SK-N-SH (cell line): Measurements from ENCODE around the gene BCAS3. TPM values are rescaled to one million over a fixed set of nuclear protein-coding genes. Genes with fewer than 3 reads are reported as not detected.

ENCODE experiments used
- CTCF ChIA-PET: fragments of 300-600, 350-600 bp; formaldehyde crosslinking; extraction: SDS; loops from one replicate; lab custom pipeline; 2021; lab: Yijun Ruan, JAX
- POLR2A ChIA-PET: fragments of 350-600 bp; sonication (Branson Sonifier 250); formaldehyde crosslinking; extraction: SDS; loops from one replicate; lab custom pipeline; 2020; ENCODE audit warnings: antibody characterized with exemption, inconsistent platforms; lab: Yijun Ruan, JAX
- DNase-seq: peaks from one replicate; pipeline ENCODE4 v3.0.0; 2012
- H2AFZ ChIP-seq: fragments of 200-600 bp; sonication (generic); 2 replicates; pipeline ENCODE4 v1.8.1; 2016; ENCODE audit warnings: antibody characterized with exemption, mild to moderate bottlenecking, low read depth
- H3F3A ChIP-seq: fragments of 200-600 bp; sonication (generic); replicated peaks from 2 replicates; pipeline ENCODE3; 2016; ENCODE audit warnings: antibody characterized with exemption, mild to moderate bottlenecking; ENCODE audit not compliant: insufficient read depth
- H3K27ac ChIP-seq, 2 experiments: fragments of 200-500 bp in 1 of 2; fragments of 200-600 bp in 1 of 2; sonication (Bioruptor generic) in 1 of 2; sonication (generic), shearing (Covaris generic) in 1 of 2; 2 replicates each; pipeline versions ENCODE4 v1.5.1 to v1.6.1; 2014 to 2016; ENCODE audit warnings: low read depth in 2 of 2, inconsistent platforms in 1 of 2, low read length in 1 of 2, mild to moderate bottlenecking in 1 of 2, mixed read lengths in 1 of 2
- H3K27me3 ChIP-seq: fragments of 200-600 bp; sonication (generic), shearing (Covaris generic); 2 replicates; pipeline ENCODE4 v1.6.1; 2016; ENCODE audit warnings: mixed run types; ENCODE audit not compliant: insufficient read depth
- H3K36me3 ChIP-seq, 2 experiments: fragments of 200-500 bp in 1 of 2; fragments of 200-600 bp in 1 of 2; sonication (Bioruptor generic) in 1 of 2; sonication (generic) in 1 of 2; replicated peaks in 1 of 2; 2 replicates each; pipeline versions ENCODE3 to v1.5.1; 2014 to 2016; ENCODE audit warnings: low read length in 1 of 2, mild to moderate bottlenecking in 1 of 2; ENCODE audit not compliant: insufficient read depth in 2 of 2, control insufficient read depth in 1 of 2
- H3K4me1 ChIP-seq, 2 experiments: fragments of 200-500 bp in 1 of 2; fragments of 200-600 bp in 1 of 2; sonication (Bioruptor generic) in 1 of 2; sonication (generic), shearing (Covaris generic) in 1 of 2; 2 replicates each; pipeline versions ENCODE4 v1.5.1 to v1.6.1; 2014 to 2016; ENCODE audit warnings: low read depth in 1 of 2, low read length in 1 of 2, mixed run types in 1 of 2; ENCODE audit not compliant: insufficient read depth in 2 of 2, control insufficient read depth in 1 of 2
- H3K4me2 ChIP-seq: fragments of 200-600 bp; sonication (generic), shearing (Covaris generic); 2 replicates; pipeline ENCODE4 v1.6.1; 2017; ENCODE audit warnings: mixed run types
- H3K4me3 ChIP-seq, 2 experiments: fragments of 200-500 bp in 1 of 2; fragments of 200-600 bp in 1 of 2; sonication (Bioruptor generic) in 1 of 2; sonication (generic), shearing (Covaris generic) in 1 of 2; 2 replicates each; pipeline versions ENCODE4 v1.5.1 to v1.8.1; 2014 to 2016; ENCODE audit warnings: low read depth in 2 of 2, inconsistent platforms in 1 of 2, low read length in 1 of 2, mild to moderate bottlenecking in 1 of 2, mixed read lengths in 1 of 2, moderate library complexity in 1 of 2
- H3K79me2 ChIP-seq: fragments of 200-600 bp; sonication (generic); 2 replicates; pipeline ENCODE4 v1.8.1; 2017; ENCODE audit warnings: mild to moderate bottlenecking; ENCODE audit not compliant: insufficient read depth
- H3K9ac ChIP-seq: fragments of 200-600 bp; sonication (generic); 2 replicates; pipeline ENCODE4 v1.6.1; 2017; ENCODE audit warnings: mixed run types
- H3K9me2 ChIP-seq: fragments of 200-600 bp; sonication (generic); 2 replicates; pipeline ENCODE4 v1.6.1; 2017; ENCODE audit warnings: mixed run types
- H3K9me3 ChIP-seq: fragments of 200-600 bp; sonication (generic); 2 replicates; pipeline ENCODE4 v1.6.1; 2017; ENCODE audit warnings: mixed run types, mild to moderate bottlenecking, moderate library complexity
- H4K20me1 ChIP-seq: fragments of 200-600 bp; sonication (generic); 2 replicates; pipeline ENCODE4 v1.6.1; 2017; ENCODE audit warnings: mild to moderate bottlenecking, mixed run types; ENCODE audit not compliant: insufficient read depth
- FOSL2 ChIP-seq: IDR thresholded peaks from 2 replicates; pipeline ENCODE4 v1.4.0; 2012; ENCODE audit warnings: low read depth, mild to moderate bottlenecking, moderate library complexity, borderline replicate concordance
- FOXJ3 ChIP-seq: sonication (generic); formaldehyde crosslinking; IDR thresholded peaks from 2 replicates; pipeline ENCODE4 v1.5.1; 2020; ENCODE audit warnings: mild to moderate bottlenecking, missing genetic modification reagents
- GABPA ChIP-seq: IDR thresholded peaks from 2 replicates; pipeline ENCODE4 v1.4.0; 2012; ENCODE audit warnings: low read depth, mild to moderate bottlenecking
- MEF2A ChIP-seq: IDR thresholded peaks from 2 replicates; pipeline ENCODE4 v1.4.0; 2012; ENCODE audit warnings: low read depth, borderline replicate concordance
- NFIC ChIP-seq: IDR thresholded peaks from 2 replicates; pipeline ENCODE4 v1.4.0; 2012; ENCODE audit warnings: borderline replicate concordance
- SIN3A ChIP-seq: IDR thresholded peaks from 2 replicates; pipeline ENCODE4 v1.6.1; 2012; ENCODE audit warnings: low read depth, mild to moderate bottlenecking, low read length, moderate library complexity, borderline replicate concordance
- SMC3 ChIP-seq: IDR thresholded peaks from 2 replicates; pipeline ENCODE4 v1.6.1; 2012; ENCODE audit warnings: low read depth, low read length, improper control_type of control experiment
- TAF1 ChIP-seq: IDR thresholded peaks from 2 replicates; pipeline ENCODE4 v1.6.1; 2012; ENCODE audit warnings: low read depth, mild to moderate bottlenecking, low read length, moderate library complexity, borderline replicate concordance
- YY1 ChIP-seq: IDR thresholded peaks from 2 replicates; pipeline ENCODE4 v1.4.0; 2012; ENCODE audit warnings: low read depth, mild to moderate bottlenecking
- WGBS: methylation state at CpG from one replicate; pipeline ENCODE4 v1.1.6; 2017; ENCODE audit warnings: low lambda C conversion rate; 5-methylcytosine and 5-hydroxymethylcytosine counted together
- polyA plus RNA-seq, 3 experiments: library from polyadenylated mRNA; depleted of rRNA; stranded (reverse); fragments of >200 nt; gene quantifications; 2 replicates each; pipeline ENCODE4 v1.2.3, GENCODE V29; 2012
- TF ChIP-seq, protein P1 (sequence below): IDR thresholded peaks from 2 replicates; pipeline ENCODE4 v1.4.0; 2012; ENCODE audit warnings: low read depth
- TF ChIP-seq, protein P2 (sequence below): IDR thresholded peaks from 2 replicates; pipeline ENCODE4 v1.4.0; 2012; ENCODE audit warnings: low read depth, borderline replicate concordance
- TF ChIP-seq, protein P3 (sequence below): IDR thresholded peaks from 2 replicates; pipeline ENCODE4; 2012
- TF ChIP-seq, protein P4 (sequence below): IDR thresholded peaks from 2 replicates; pipeline ENCODE4 v1.6.1; 2012; ENCODE audit warnings: mild to moderate bottlenecking, low read depth, low read length, moderate library complexity

The BCAS3 gene
- polyA plus RNA-seq, 1 of the 3 experiments (the other 2 are of a cell fraction), result 5.9 TPM

DNA sequence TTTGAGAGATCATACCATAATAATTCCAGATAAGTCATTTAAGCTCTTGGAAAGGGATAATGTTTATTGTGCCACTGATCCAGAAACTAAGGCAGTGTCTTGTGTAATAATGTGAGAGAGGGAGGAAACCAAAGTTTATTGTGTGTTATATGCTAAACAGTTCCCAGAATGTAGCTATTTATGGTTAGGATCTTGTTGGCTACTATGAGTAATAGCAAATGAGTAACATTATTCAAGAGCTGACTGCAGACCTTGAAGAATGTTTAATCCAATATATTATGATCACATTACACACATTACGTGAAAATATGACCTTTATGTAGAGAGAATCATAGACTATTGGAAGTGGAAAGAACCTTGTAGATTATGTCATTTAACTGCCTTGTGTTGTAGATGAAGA is 139.5 kb downstream of the BCAS3 start:
- Histone ChIP-seq H3K4me3 (no peak overlapping the region), H3K4me1 (no peaks in the 10 kb centered on the region), H3K9me2 (no peaks in the 10 kb centered on the region), H3F3A (no peaks in the 10 kb centered on the region), H2AFZ (no peak overlapping the region), H3K9me3 (peaks cover 9% of the 10 kb centered on the region; the same call in 1 of the 2 replicates), H3K79me2 (no peaks in the 10 kb centered on the region), H3K27ac (no peak overlapping the region), H3K4me2 (no peak overlapping the region), H3K36me3 (no peaks in the 10 kb centered on the region), H3K27me3 (no peaks in the 10 kb centered on the region), H4K20me1 (no peaks in the 10 kb centered on the region), H3K9ac (no peak overlapping the region)
- DNase-seq, result no peak
- CTCF ChIA-PET, result interaction anchor here (0.9 to 1.4 kb wide), 5 partner anchors 9 to 154 kb away, joined by 3 to 4 read pairs (median 3); no protein-coding TSS in a partner anchor
- WGBS, result 30% methylated on average over 1 of the region's 1 CpG
- TF ChIP-seq MEF2A, result peak; percentile 73; the same call in 1 of the 2 replicates
- TF ChIP-seq FOSL2, result peak; percentile 46; the same call in 1 of the 2 replicates
- TF ChIP-seq, protein P1, sequence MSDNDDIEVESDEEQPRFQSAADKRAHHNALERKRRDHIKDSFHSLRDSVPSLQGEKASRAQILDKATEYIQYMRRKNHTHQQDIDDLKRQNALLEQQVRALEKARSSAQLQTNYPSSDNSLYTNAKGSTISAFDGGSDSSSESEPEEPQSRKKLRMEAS, result no peak
- TF ChIP-seq GABPA, result no peak
- TF ChIP-seq SIN3A, result no peak
- TF ChIP-seq, protein P2, sequence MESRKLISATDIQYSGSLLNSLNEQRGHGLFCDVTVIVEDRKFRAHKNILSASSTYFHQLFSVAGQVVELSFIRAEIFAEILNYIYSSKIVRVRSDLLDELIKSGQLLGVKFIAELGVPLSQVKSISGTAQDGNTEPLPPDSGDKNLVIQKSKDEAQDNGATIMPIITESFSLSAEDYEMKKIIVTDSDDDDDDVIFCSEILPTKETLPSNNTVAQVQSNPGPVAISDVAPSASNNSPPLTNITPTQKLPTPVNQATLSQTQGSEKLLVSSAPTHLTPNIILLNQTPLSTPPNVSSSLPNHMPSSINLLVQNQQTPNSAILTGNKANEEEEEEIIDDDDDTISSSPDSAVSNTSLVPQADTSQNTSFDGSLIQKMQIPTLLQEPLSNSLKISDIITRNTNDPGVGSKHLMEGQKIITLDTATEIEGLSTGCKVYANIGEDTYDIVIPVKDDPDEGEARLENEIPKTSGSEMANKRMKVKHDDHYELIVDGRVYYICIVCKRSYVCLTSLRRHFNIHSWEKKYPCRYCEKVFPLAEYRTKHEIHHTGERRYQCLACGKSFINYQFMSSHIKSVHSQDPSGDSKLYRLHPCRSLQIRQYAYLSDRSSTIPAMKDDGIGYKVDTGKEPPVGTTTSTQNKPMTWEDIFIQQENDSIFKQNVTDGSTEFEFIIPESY, result no peak
- TF ChIP-seq, protein P3, sequence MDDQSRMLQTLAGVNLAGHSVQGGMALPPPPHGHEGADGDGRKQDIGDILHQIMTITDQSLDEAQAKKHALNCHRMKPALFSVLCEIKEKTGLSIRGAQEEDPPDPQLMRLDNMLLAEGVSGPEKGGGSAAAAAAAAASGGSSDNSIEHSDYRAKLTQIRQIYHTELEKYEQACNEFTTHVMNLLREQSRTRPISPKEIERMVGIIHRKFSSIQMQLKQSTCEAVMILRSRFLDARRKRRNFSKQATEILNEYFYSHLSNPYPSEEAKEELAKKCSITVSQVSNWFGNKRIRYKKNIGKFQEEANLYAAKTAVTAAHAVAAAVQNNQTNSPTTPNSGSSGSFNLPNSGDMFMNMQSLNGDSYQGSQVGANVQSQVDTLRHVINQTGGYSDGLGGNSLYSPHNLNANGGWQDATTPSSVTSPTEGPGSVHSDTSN, result peak; percentile 45; the same call in 1 of the 2 replicates
- TF ChIP-seq NFIC, result no peak
- no peak for TF ChIP-seq TAF1
- POLR2A ChIA-PET, result no interaction called here

DNA sequence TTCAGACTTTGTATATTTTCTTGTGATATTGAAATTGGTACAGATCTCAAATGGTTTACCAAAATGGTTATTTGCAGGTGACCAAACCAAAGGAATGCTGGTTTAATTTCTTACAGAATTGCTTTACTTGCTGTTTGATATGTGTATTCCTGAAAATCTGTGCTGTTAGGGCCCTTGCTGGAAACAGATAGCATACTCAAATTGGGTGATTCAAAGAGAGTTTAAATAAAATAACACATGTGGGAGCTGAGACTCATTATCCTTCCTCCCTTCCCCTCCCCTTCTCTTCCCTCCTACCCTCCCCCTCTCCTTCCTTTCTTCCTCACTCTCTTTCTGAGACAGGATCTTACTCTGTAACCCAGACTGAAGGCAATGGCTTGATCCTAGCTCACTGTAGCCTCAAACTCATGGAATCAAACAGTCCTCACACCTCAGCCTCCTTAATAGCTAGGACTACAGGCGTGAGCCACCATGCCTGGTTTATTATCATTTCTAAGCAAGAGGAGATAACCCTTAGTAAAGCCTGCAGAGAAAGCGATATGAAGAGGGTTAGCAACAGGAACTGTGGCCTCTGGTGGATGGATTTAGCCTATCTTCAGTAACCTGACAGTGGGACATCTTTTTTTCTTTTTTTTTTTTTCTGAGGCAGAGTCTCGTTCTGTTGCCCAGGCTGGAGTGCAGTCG is 141.9 kb downstream of the BCAS3 start:
- Histone ChIP-seq H3K27me3 (no peaks in the 10 kb centered on the region), H3K4me3 (no peak overlapping the region), H2AFZ (no peak overlapping the region), H3K27ac (no peak overlapping the region), H3K9me2 (no peaks in the 10 kb centered on the region)
- no peak for DNase-seq
- WGBS, result 93% methylated on average over 4 of the region's 4 CpGs
- TF ChIP-seq YY1 (no peak), FOSL2 (no peak), MEF2A (no peak), NFIC (no peak), SMC3 (no peak), FOXJ3 (CRISPR knock-in tag) (no peak)
- TF ChIP-seq, protein P4, sequence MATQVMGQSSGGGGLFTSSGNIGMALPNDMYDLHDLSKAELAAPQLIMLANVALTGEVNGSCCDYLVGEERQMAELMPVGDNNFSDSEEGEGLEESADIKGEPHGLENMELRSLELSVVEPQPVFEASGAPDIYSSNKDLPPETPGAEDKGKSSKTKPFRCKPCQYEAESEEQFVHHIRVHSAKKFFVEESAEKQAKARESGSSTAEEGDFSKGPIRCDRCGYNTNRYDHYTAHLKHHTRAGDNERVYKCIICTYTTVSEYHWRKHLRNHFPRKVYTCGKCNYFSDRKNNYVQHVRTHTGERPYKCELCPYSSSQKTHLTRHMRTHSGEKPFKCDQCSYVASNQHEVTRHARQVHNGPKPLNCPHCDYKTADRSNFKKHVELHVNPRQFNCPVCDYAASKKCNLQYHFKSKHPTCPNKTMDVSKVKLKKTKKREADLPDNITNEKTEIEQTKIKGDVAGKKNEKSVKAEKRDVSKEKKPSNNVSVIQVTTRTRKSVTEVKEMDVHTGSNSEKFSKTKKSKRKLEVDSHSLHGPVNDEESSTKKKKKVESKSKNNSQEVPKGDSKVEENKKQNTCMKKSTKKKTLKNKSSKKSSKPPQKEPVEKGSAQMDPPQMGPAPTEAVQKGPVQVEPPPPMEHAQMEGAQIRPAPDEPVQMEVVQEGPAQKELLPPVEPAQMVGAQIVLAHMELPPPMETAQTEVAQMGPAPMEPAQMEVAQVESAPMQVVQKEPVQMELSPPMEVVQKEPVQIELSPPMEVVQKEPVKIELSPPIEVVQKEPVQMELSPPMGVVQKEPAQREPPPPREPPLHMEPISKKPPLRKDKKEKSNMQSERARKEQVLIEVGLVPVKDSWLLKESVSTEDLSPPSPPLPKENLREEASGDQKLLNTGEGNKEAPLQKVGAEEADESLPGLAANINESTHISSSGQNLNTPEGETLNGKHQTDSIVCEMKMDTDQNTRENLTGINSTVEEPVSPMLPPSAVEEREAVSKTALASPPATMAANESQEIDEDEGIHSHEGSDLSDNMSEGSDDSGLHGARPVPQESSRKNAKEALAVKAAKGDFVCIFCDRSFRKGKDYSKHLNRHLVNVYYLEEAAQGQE, result no peak
- TF ChIP-seq, all 33 proteins: peak for 0
- H3K79me2 ChIP-seq, result no peaks in the 10 kb centered on the region
- H3K4me2 ChIP-seq, result no peak overlapping the region
- no peaks in the 10 kb centered on the region for H3F3A ChIP-seq
- no peaks in the 10 kb centered on the region for H3K36me3 ChIP-seq
- H3K9ac ChIP-seq, result no peak overlapping the region
- H4K20me1 ChIP-seq, result no peaks in the 10 kb centered on the region
- H3K9me3 ChIP-seq, result no peaks in the 10 kb centered on the region
- ChIA-PET CTCF (no interaction called here), POLR2A (no interaction called here)
- H3K4me1 ChIP-seq, result no peaks in the 10 kb centered on the region
